ENCODE measurements around the gene SETD6.
"Not testable (repeated sequence)": the region's sequence is repeated elsewhere in the genome, so short reads cannot be mapped to it uniquely, and the experiment has no call there.

DNA sequence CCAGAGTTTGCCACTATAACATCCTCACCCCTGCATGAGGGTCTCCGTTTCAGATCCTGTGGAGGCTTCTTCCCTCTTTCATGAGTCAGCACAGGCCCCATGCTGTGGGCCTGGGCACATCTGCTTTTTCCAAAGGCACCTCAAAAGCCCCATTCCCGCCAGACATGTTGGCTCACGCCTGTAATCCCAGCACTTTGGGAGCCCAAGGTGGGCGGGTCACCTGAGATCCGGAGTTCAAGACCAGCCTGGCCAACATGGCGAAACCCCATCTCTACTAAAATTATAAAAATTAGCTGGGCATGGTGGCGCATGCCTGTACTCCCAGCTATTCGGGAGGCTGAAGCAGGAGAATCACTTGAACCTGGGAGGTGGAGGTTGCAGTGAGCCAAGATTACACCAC lies 24.8 kb upstream of the SETD6 start:
- TF ChIP-seq POLR2AphosphoS5 (IDR thresholded peaks at IDR 0.05; ENCODE audit: borderline replicate concordance, low read depth, low read length); FOXP2 (optimal IDR thresholded peaks at IDR 0.05; ENCODE audit: control extremely low read depth, extremely low read length, insufficient read depth): not testable (repeated sequence)
